Adrenal gland (tissue), 5 donors: ENCODE measurements around the gene CHRDL2.

Experiments used
- POLR2A ChIP-seq, 2 donors: fragments of 450-650 bp; IDR thresholded peaks; one replicate each; pipeline ENCODE4 v1.6.1; 2017; ENCODE audit warnings: antibody characterized with exemption in 2 of 2, mild to moderate bottlenecking in 2 of 2, moderate library complexity in 1 of 2
- TF ChIP-seq, protein P1 (sequence below), 6 experiments: fragments of 450-650 bp in 4 of 6; fragments of 200-600 bp in 2 of 6; sonication (generic) in 1 of 6; IDR thresholded peaks; 1 replicate in 5 of 6; 2 replicates in 1 of 6; pipeline versions ENCODE4 v1.5.1 to v1.8.0; 2016 to 2021; ENCODE audit warnings: antibody characterized with exemption in 6 of 6, mild to moderate bottlenecking in 2 of 6, moderate library complexity in 1 of 6
- donor health status: DM: no; HTN: no; CAD: no.

DNA sequence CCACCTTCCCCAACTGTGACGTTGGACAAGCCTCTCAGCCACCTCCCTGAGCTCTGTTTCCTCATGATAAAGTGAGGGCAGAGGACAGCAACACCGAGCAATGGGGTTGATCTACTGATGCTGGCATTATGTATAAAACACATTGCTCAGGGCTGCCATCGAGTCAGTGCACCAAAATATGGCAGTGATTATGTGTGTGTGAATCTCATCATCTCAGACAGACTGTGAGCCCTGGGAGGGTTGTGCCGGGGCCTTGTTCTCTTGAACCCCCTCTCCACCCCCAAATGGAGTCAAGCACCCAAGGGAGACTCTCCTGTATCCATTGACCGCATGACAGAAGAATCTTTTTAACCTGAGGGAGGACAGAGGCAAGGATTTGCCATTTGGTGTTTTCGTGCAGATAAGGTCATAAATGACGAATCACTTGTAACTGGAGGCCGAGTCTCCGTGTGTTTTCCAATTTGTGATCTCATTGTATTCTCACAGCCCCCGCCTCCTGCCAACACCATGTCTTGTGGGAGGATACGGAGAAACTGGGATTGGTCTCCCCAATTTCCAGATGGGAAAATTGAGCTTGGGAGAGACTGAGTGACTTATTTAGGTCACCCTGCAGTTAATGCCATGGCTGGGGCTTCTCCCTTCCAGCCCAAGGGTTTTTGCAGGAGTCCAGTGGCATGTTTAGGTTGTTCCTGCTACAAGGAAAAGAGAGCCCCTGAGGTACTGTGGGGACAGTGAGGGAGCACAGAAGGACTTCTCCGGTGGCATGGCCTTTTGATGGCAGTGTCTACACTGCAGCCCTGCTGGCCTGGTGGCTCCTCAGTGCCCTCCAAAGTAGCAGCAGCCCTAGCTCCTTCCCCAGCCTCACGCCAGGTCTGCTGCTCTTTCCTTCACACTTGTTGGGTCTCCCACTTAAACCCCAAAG, 52.4 kb downstream of the CHRDL2 start:
- TF ChIP-seq, protein P1, sequence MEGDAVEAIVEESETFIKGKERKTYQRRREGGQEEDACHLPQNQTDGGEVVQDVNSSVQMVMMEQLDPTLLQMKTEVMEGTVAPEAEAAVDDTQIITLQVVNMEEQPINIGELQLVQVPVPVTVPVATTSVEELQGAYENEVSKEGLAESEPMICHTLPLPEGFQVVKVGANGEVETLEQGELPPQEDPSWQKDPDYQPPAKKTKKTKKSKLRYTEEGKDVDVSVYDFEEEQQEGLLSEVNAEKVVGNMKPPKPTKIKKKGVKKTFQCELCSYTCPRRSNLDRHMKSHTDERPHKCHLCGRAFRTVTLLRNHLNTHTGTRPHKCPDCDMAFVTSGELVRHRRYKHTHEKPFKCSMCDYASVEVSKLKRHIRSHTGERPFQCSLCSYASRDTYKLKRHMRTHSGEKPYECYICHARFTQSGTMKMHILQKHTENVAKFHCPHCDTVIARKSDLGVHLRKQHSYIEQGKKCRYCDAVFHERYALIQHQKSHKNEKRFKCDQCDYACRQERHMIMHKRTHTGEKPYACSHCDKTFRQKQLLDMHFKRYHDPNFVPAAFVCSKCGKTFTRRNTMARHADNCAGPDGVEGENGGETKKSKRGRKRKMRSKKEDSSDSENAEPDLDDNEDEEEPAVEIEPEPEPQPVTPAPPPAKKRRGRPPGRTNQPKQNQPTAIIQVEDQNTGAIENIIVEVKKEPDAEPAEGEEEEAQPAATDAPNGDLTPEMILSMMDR (IDR thresholded peaks at IDR 0.05) = no peak
- no peak for TF ChIP-seq POLR2A (IDR thresholded peaks at IDR 0.05)
